RPMI8226 (cell line): ENCODE measurements around the gene PER1.
"Not testable (repeated sequence)": the region's sequence is repeated elsewhere in the genome, so short reads cannot be mapped to it uniquely, and the experiment has no call there.

Source experiments
- DNase-seq: peaks from one replicate; pipeline ENCODE4 v3.0.0-alpha.2; 2015

The PER1 gene

GRCh38 chr17:8118769-8119580, 33.2 kb downstream of the PER1 start:
- peak; percentile 86 for DNase-seq

GRCh38 chr17:8117980-8118768, 34.0 kb downstream of the PER1 start, which contains the start of gene ALOXE3:
Gene ALOXE3 (minus strand): TSS chr17:8118514. CDS start chr17:8117990, 524 bp downstream.
- DNase-seq: peak; percentile 26

- DNase-seq: no peak
Measured at GRCh38 chr17:8117367-8117979, 34.7 kb downstream of the PER1 start.

- no peak for DNase-seq
Measured at GRCh38 chr17:8116776-8117175, 35.4 kb downstream of the PER1 start.

- DNase-seq: no peak
Measured at GRCh38 chr17:8110907-8111306, 41.3 kb downstream of the PER1 start.

- DNase-seq: no peak
Measured at GRCh38 chr17:8110456-8110804, 41.8 kb downstream of the PER1 start.

GRCh38 chr17:8109661-8110455, 42.3 kb downstream of the PER1 start:
- DNase-seq: peak; percentile 76

GRCh38 chr17:8108972-8109660, 43.1 kb downstream of the PER1 start:
- no peak for DNase-seq

GRCh38 chr17:8106980-8107379, 45.2 kb downstream of the PER1 start:
- not testable (repeated sequence) for DNase-seq

- no peak for DNase-seq
Measured at GRCh38 chr17:8105957-8106398, 46.2 kb downstream of the PER1 start.

GRCh38 chr17:8104911-8105310, 47.3 kb downstream of the PER1 start:
- no peak for DNase-seq

GRCh38 chr17:8103549-8103948, 48.7 kb downstream of the PER1 start:
- DNase-seq: no peak

- no peak for DNase-seq
Measured at GRCh38 chr17:8101721-8102120, 50.5 kb downstream of the PER1 start.

- no peak for DNase-seq
Measured at GRCh38 chr17:8100763-8101162, 51.4 kb downstream of the PER1 start.

GRCh38 chr17:8100111-8100510, 52.1 kb downstream of the PER1 start:
- no peak for DNase-seq

- no peak for DNase-seq
Measured at GRCh38 chr17:8096541-8096940, 55.7 kb downstream of the PER1 start.

- no peak for DNase-seq
Measured at GRCh38 chr17:8095361-8095760, 56.8 kb downstream of the PER1 start.

- DNase-seq: no peak
Measured at GRCh38 chr17:8091033-8091687, 61.0 kb downstream of the PER1 start.
